ENCODE results near the gene MYL6B. TPM values are rescaled to one million over a fixed set of nuclear protein-coding genes. Genes with fewer than 3 reads are reported as not detected.
"Not testable (repeated sequence)": the region's sequence is repeated elsewhere in the genome, so short reads cannot be mapped to it uniquely, and the experiment has no call there.

The MYL6B gene
- total and polyA plus RNA-seq, 9 donors: 32.8 to 99.2 (median 73.4) TPM

- no peaks in the 10 kb centered on the region for H3K9me3 ChIP-seq
- H3K36me3 ChIP-seq: no peaks in the 10 kb centered on the region
- intact Hi-C loops (cut with DNase I): no loop called here
- DNase-seq: no peak
- H3K4me3 ChIP-seq: no peak overlapping the region
- WGBS, 3 donors: 87 to 89% (median 87%) methylated on average over 5 of the region's 5 CpGs
- H3K27ac ChIP-seq: no peak overlapping the region
- TF ChIP-seq CTCF (IDR thresholded peaks at IDR 0.05) (no peak), POLR2A (IDR thresholded peaks at IDR 0.05) (no peak), EP300 (IDR thresholded peaks at IDR 0.05) (no peak)
- H3K4me1 ChIP-seq (ENCODE audit: insufficient read depth): peaks cover 2% of the 10 kb centered on the region
- no peaks in the 10 kb centered on the region for H3K27me3 ChIP-seq
Observed at GRCh38 chr12:56110571-56110970, 41.8 kb upstream of the MYL6B start.

- no peak for TF ChIP-seq POLR2A (IDR thresholded peaks at IDR 0.05)
- no peak for TF ChIP-seq EP300 (IDR thresholded peaks at IDR 0.05)
- TF ChIP-seq CTCF (IDR thresholded peaks at IDR 0.05): no peak
- WGBS, 3 donors: 92 to 96% (median 93%) methylated on average over 1 of the region's 1 CpG
- Histone ChIP-seq H3K27ac (no peak overlapping the region), H3K4me3 (no peak overlapping the region), H3K9me3 (no peaks in the 10 kb centered on the region), H3K4me1 (ENCODE audit: insufficient read depth) (peaks cover 2% of the 10 kb centered on the region), H3K36me3 (no peaks in the 10 kb centered on the region), H3K27me3 (no peaks in the 10 kb centered on the region)
- intact Hi-C loops (cut with DNase I): no loop called here
- no peak for DNase-seq
Observed at GRCh38 chr12:56114084-56114483, 38.3 kb upstream of the MYL6B start.

GRCh38 chr12:56115329-56115728, 37.1 kb upstream of the MYL6B start:
- H3K9me3 ChIP-seq: no peaks in the 10 kb centered on the region
- H3K4me3 ChIP-seq: peak overlapping the region; percentile 77
- WGBS, 3 donors: 19 to 46% (median 37%) methylated on average over 10 of the region's 10 CpGs
- TF ChIP-seq CTCF (IDR thresholded peaks at IDR 0.05): no peak
- no peak for TF ChIP-seq POLR2A (IDR thresholded peaks at IDR 0.05)
- H3K27me3 ChIP-seq: no peaks in the 10 kb centered on the region
- intact Hi-C loops (cut with DNase I): no loop called here
- no peaks in the 10 kb centered on the region for H3K36me3 ChIP-seq
- peaks cover 2% of the 10 kb centered on the region for H3K4me1 ChIP-seq (ENCODE audit: insufficient read depth)
- peak; percentile 22 to 55 (median 51) for DNase-seq
- H3K27ac ChIP-seq: peak overlapping the region in 1 of 2 donors; percentile 92

- Histone ChIP-seq H3K9me3 (no peaks in the 10 kb centered on the region), H3K4me3 (peak within 1 kb of the TSS; percentile 77), H3K4me1 (ENCODE audit: insufficient read depth) (peaks cover 2% of the 10 kb centered on the region), H3K27ac (peak within 1 kb of the TSS; percentile 51 to 92), H3K36me3 (no peaks in the 10 kb centered on the region), H3K27me3 (no peaks in the 10 kb centered on the region)
- peak; percentile 93 to 97 (median 96) for DNase-seq
- intact Hi-C loops (cut with DNase I): no loop called here
- 0 to 1% (median 0%) methylated on average over 34 of the region's 34 CpGs for WGBS, 3 donors
- TF ChIP-seq POLR2A (IDR thresholded peaks at IDR 0.05) (peak; percentile 98), EP300 (IDR thresholded peaks at IDR 0.05) (no peak), CTCF (IDR thresholded peaks at IDR 0.05) (peak in 1 of 3 donors; percentile 38)
Observed at GRCh38 chr12:56116267-56117081, 35.9 kb upstream of the MYL6B start, which contains the start of gene RPL41. RPL41 (plus strand) TSS chr12:56116633.

- Histone ChIP-seq H3K27ac (peak overlapping the region; percentile 51 to 92), H3K4me3 (peak overlapping the region; percentile 77)
- H3K27me3 ChIP-seq; intact Hi-C loops (cut with DNase I); H3K36me3 ChIP-seq; H3K9me3 ChIP-seq; H3K4me1 ChIP-seq (ENCODE audit: insufficient read depth): not testable (repeated sequence)
- peak in 3 of 5 donors; percentile 26 to 50 (median 47) for DNase-seq
- 0 to 2% (median 1%) methylated on average over 12 to 16 of the region's 16 CpGs for WGBS, 3 donors
Observed at GRCh38 chr12:56117082-56117706, 35.2 kb upstream of the MYL6B start.
